ENCODE measurements around the gene MLH1. TPM values are rescaled to one million over a fixed set of nuclear protein-coding genes. Genes with fewer than 3 reads are reported as not detected.

Gene MLH1
- total RNA-seq, 2 experiments from 2014 or later: 89.6 to 93.7 TPM

DNA sequence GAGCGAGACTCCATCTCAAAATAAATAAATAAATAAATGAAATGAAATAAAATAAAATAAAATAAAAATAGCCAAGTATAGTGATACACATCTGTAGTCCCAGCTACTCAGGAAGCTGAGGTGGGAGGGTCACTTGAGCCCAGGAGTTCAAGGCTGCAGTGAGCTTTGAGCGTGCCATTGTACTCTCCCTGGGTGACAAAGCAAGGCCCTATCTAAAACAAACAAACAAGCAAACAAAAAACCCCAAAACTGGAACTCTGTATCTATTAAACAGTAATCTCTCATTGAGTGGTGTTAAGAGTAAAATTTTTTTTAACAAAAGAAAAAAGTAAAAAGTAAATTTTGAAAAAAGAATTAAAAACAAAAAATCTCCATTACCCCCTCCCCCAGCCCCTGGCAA lies 21.2 kb upstream of the MLH1 start:
- Mint-ChIP-seq H3K36me3 (ENCODE audit: low read depth) (peaks cover 9% of the 10 kb centered on the region), H3K27me3 (no peaks in the 10 kb centered on the region), H3K27ac (no peak overlapping the region), H3K4me3 (no peak overlapping the region), H3K9me3 (no peaks in the 10 kb centered on the region), H3K4me1 (ENCODE audit: low read depth) (peaks cover 22% of the 10 kb centered on the region)
- no peak for ATAC-seq
- ChIA-PET CTCF (interaction anchor here (1.4 kb wide), 1 partner anchor 13 kb away, joined by 4 read pairs; no protein-coding TSS in a partner anchor), POLR2A (no interaction called here)
- intact Hi-C loops (cut with micrococcal nuclease): no loop called here
- DNase-seq: no peak
- TF ChIP-seq, protein P1, sequence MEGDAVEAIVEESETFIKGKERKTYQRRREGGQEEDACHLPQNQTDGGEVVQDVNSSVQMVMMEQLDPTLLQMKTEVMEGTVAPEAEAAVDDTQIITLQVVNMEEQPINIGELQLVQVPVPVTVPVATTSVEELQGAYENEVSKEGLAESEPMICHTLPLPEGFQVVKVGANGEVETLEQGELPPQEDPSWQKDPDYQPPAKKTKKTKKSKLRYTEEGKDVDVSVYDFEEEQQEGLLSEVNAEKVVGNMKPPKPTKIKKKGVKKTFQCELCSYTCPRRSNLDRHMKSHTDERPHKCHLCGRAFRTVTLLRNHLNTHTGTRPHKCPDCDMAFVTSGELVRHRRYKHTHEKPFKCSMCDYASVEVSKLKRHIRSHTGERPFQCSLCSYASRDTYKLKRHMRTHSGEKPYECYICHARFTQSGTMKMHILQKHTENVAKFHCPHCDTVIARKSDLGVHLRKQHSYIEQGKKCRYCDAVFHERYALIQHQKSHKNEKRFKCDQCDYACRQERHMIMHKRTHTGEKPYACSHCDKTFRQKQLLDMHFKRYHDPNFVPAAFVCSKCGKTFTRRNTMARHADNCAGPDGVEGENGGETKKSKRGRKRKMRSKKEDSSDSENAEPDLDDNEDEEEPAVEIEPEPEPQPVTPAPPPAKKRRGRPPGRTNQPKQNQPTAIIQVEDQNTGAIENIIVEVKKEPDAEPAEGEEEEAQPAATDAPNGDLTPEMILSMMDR (IDR thresholded peaks at IDR 0.05): no peak

DNA sequence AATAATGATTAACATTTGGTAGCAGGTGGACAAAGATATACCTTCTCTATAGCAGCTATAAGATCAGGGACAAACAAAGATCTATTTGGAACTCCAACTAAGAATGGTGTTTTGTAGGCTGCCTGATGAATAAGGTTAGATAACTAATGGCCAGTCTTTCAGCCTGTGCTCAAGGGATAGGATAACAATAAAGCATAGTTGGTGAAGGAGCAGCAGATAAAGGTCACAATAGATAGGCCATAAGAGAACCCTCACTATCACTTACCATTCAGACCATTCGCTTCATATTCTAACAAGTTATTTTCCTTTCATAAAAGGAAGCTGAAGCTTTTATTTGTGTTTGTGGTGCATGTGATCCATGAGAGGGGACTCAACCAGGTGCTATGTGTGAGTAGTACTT lies 20.2 kb upstream of the MLH1 start:
- no peak overlapping the region for H3K4me3 Mint-ChIP-seq
- POLR2A ChIA-PET: interaction anchor here (1.0 kb wide), 1 partner anchor 11 kb away, joined by 4 read pairs; no protein-coding TSS in a partner anchor
- H3K36me3 Mint-ChIP-seq (ENCODE audit: low read depth): peaks cover 11% of the 10 kb centered on the region
- H3K9me3 Mint-ChIP-seq: peaks cover 1% of the 10 kb centered on the region
- TF ChIP-seq, protein P1 (IDR thresholded peaks at IDR 0.05): no peak
- intact Hi-C loops (cut with micrococcal nuclease): no loop called here
- H3K27ac Mint-ChIP-seq: no peak overlapping the region
- H3K27me3 Mint-ChIP-seq: no peaks in the 10 kb centered on the region
- no peak for ATAC-seq
- H3K4me1 Mint-ChIP-seq (ENCODE audit: low read depth): peaks cover 22% of the 10 kb centered on the region
- CTCF ChIA-PET: interaction anchor here (0.6 to 2.5 kb wide), 2 partner anchors 14 to 1008 kb away, joined by 3 to 17 read pairs; no protein-coding TSS in a partner anchor
- DNase-seq: no peak

DNA sequence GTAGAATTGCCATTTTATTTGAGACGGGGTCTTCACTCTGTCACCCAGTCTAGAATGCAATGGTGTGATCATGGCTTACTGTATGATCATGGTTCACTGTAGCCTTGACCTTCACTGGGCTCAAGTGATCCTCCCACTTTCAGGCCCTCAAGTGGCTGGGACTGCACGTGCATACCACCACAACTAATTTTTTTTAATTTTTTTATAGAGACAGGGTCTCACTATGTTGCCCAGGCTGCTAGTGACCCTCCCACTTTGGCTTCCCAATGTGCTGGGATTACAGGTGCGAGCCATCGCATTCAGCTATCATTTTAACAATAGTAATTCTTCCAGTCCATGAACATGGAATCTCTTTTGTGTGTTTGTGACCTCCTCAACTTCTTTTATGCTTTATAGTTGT lies 12.3 kb upstream of the MLH1 start:
- ATAC-seq (no peak), DNase-seq (no peak)
- Mint-ChIP-seq H3K4me3 (no peak overlapping the region), H3K27me3 (no peaks in the 10 kb centered on the region), H3K4me1 (ENCODE audit: low read depth) (peaks cover 1% of the 10 kb centered on the region), H3K36me3 (ENCODE audit: low read depth) (peaks cover 53% of the 10 kb centered on the region), H3K27ac (no peak overlapping the region), H3K9me3 (peaks cover 9% of the 10 kb centered on the region)
- intact Hi-C loops (cut with micrococcal nuclease): no loop called here
- ChIA-PET POLR2A (no interaction called here), CTCF (interaction anchor here (1.0 to 1.1 kb wide), 2 partner anchors 10 to 22 kb away, joined by 3 read pairs; no protein-coding TSS in a partner anchor)
- TF ChIP-seq, protein P1 (IDR thresholded peaks at IDR 0.05): no peak

DNA sequence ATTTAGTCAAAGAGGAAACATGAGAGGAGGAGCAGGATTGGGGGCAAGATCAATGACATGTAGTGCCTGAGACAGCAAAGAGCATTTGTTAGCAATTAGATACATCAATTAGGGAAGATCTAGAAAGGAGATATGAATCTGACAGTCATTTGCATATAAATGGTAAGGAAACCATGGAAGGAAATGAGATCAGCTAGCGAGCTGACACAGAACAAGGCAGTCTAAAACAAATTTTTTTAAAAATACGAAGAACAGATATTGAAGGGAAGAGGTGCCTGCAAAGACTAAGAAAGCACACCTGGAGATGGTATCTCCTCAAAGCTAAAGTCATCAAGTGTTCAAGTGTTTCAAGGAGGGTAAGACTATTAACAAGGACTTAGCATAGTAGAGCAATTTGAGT lies 5.0 kb upstream of the MLH1 start:
- Mint-ChIP-seq H3K4me3 (peak overlapping the region; percentile 38), H3K27me3 (no peaks in the 10 kb centered on the region), H3K4me1 (ENCODE audit: low read depth) (peaks cover 41% of the 10 kb centered on the region), H3K27ac (peak overlapping the region; percentile 18), H3K36me3 (ENCODE audit: low read depth) (peaks cover 63% of the 10 kb centered on the region), H3K9me3 (no peaks in the 10 kb centered on the region)
- TF ChIP-seq, protein P1 (IDR thresholded peaks at IDR 0.05): no peak
- ChIA-PET CTCF (interaction anchor here (1.0 to 1.6 kb wide), 5 partner anchors 28 to 121 kb away, joined by 3 to 4 read pairs (median 3); no protein-coding TSS in a partner anchor), POLR2A (no interaction called here)
- intact Hi-C loops (cut with micrococcal nuclease): no loop called here
- ATAC-seq: no peak
- DNase-seq: no peak

DNA sequence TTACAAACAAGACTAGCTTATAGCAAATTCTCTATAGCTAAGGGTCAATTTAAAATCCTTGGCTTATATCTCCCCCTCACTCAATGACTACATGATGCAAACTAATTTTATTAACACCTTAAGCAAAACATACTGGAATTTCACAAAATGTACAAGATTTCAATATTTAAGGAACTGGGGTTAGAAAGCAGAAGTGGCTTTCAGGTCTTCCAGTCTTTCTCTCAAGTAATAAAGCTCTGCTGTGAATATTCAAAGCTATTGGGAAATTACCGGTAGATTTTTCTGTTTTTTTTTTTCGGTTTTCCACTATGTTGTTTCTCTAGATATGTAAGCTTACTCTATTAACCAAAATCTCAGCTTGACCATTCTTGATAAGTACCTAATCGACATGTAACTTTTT lies 4.3 kb upstream of the MLH1 start:
- ChIA-PET CTCF (interaction anchor here (0.8 to 1.6 kb wide), 7 partner anchors 29 to 121 kb away, joined by 3 to 7 read pairs (median 4); no protein-coding TSS in a partner anchor), POLR2A (no interaction called here)
- Mint-ChIP-seq H3K27me3 (no peaks in the 10 kb centered on the region), H3K4me3 (peak overlapping the region; percentile 59), H3K9me3 (no peaks in the 10 kb centered on the region), H3K36me3 (ENCODE audit: low read depth) (peaks cover 56% of the 10 kb centered on the region), H3K4me1 (ENCODE audit: low read depth) (peaks cover 41% of the 10 kb centered on the region), H3K27ac (no peak overlapping the region)
- intact Hi-C loops (cut with micrococcal nuclease): no loop called here
- DNase-seq (no peak), ATAC-seq (no peak)
- TF ChIP-seq, protein P1 (IDR thresholded peaks at IDR 0.05): no peak

All from activated CD8-positive, alpha-beta T cell treated with anti-CD3 and anti-CD28 coated beads for 36 hours (primary cell).